HG03103 (cell line): ENCODE results near the gene ZBTB16.

Source experiments
- ATAC-seq: cut with Tn5 transposase; IDR thresholded peaks from one replicate; pipeline ENCODE4 v1.9.1; 2021; ENCODE audit warnings: low read depth; ENCODE audit not compliant: unreplicated experiment

Gene ZBTB16

DNA sequence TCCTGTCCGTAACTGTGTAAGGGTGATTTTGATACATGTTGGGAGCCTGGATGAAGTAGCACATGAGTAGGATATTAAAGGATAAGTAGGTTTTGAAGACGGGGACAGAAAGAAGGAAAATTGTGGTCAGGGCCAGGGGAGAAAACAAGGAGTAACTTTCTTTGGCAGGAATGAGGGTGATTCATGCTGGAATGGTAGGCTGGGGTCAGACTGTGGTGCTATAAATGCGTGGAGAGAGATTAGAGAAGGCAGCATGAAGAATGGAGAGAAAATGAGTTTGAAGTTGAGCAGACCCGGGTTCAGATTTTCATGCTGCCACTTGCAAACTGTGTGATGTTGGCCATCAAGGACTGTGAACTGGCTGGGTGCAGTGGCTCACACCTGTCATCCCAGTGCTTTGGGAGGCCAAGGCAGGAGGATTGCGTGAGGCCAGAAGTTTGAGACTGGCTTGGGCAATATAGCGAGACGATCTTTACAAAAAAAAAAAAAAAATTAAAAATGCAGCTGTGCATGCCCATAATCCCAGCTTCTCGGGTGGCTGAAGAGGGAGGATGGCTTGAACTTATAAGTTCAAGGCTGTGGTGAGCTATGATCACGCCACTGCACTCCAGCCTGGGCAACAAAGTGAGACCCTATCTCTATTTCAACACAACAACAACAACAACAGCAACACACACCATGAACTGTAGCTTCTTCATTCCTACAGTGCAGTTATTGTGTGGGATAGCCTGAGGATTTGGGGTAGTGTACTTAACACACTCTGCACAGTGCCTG is 22.3 kb downstream of the ZBTB16 start:
- ATAC-seq = no peak

DNA sequence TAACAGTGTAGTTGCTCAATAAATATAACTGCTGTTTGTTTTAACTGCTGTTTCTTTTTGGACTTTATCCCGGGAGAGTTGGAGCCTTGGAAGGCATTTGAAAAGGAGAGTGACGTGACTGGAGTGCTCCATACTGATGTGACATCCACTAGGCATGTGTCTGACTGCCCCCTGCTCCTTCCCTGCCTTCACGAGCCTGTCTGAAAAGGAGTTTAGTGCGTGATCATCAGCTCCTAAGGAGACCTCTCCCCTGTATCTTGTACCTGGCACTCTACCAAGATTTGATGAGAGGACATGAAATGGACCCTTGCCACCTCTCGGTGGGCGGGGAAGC is 22.9 kb downstream of the ZBTB16 start:
- ATAC-seq = no peak

DNA sequence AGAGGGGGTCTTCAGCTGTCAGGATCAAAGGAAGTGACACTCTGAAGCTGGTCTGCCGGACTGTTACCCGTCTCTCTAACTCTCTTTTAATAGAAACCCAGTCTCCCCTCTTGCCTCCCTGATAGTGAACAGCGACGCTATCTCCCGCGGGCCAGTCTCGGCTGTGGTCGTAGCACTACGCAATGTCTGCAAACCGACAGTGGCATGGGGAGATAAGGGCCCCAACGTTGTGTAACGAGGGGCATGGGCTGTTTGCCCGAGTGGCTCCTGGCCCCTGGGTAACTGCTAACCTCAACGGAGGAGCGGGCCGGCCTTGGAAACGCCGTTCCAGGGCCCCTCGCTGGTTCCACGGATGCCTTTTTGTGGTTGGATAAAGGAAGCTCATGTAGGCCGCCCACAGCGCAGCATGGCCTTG is 23.3 kb downstream of the ZBTB16 start:
- no peak for ATAC-seq

DNA sequence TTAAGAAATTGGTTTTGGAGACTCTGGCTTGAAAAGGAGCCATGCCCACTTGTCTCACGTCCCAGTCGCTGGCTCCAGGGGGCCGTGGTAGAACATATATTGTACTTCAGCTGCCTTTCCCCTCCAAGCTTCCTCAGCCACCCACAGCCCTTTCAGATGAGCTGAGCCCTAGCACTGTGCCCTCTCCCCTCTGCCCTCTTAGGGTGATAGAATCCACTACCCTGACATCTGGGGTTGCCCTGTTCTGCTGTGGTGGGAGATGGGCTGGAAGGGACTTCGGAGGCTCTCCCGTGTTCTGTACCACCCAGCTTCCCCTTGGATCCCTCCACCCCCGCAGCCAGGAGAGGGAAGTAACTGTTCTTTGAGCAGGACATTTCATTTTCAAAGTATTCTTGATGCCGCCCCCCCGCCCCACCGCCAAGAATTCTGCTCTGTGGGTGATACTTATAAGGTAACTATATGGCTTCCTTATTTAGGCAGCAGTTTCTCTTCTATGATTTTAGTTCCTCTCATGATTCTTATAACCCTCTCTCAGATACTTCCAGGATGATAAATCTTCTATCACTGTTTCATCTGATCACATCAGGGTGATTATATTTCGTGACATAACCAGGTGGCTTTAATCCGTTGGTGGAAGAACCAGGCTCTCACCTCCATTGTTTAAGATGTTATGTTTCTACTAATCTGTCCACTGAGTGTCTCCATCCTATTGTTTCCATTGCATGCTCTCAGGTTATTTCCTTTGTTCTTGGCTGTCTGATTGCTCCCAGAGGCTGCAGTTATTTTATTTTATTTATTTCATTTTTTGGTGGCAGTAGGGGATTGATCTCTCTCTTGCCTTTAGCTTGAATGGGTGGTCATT is 24.1 kb downstream of the ZBTB16 start:
- no peak for ATAC-seq

DNA sequence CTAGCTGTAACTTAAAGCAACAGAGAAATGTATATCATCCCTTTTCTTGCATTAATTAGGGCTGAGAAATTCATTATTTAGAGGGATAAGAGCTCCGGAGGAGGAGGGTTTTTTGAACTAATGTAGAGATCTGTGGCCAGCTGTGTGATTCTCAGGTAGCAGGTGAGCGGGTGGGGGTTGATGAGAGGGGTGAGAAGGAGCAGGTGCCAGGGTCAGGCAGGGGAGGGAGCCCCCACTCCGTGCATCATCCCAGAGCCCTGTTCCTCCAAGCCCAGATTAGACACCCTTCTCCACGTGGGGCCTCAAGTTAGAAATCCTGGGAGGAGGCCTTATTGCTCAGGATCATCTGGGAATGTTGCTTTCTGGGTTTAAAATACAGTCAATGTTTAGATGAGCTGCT is 24.9 kb downstream of the ZBTB16 start:
- ATAC-seq = no peak

DNA sequence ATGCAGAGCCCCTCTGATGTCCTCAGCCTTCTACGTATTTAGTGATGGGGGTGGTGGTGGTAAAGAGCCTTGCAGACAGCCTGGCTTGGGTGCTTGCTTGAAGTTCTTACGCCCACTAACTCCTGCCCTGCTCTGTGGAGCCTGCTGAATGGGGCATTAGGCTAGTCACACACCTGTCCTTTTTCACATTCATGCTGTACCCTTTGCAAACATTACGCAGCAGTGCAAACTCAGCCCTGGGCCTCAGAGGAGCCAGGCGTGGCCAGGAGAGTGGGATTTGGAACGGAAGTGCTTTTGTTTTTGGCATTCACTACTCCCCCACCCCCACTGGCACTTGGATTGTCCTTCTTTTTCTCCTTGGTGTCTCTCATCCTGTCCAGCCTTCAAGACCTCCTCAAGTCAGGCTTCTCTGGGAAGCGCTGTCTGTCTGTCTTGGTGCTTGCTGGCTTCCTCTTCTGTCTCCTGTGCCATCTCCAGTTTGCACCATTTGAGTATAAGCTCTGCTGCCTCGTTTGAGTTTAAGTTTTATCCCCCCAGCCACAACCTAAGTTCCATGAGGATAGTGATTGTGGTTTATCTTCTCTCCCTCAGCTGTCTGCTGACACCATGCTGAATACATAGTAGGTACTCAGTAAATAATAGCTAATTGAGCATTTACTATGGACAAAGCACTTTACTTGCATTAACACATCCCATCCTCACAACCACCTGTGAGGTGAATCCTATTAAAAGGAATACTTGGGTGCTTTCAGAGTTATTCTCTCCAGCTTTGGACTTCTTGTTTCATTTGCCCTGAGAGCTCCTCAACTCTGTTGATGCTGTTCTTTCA is 26.7 kb downstream of the ZBTB16 start:
- no peak for ATAC-seq

DNA sequence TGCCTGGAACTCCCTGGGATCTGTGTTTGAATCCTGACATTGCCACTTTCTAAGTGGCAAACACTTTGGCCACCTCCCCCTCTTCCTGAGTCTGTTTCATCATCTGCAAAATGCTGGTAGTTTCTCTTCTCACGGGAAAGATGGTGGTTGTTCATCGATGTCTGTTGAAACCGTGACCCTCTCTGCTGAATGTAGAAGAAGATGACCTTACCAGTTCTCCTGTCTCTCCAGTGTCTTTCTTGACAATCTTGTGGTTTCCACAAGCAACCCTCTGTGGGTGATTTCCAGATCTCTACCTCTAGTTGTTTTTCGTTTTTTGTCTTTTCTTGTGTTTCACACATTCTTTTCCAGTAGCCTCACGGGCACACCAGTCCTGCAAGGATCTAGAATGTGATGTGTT is 27.5 kb downstream of the ZBTB16 start:
- no peak for ATAC-seq

DNA sequence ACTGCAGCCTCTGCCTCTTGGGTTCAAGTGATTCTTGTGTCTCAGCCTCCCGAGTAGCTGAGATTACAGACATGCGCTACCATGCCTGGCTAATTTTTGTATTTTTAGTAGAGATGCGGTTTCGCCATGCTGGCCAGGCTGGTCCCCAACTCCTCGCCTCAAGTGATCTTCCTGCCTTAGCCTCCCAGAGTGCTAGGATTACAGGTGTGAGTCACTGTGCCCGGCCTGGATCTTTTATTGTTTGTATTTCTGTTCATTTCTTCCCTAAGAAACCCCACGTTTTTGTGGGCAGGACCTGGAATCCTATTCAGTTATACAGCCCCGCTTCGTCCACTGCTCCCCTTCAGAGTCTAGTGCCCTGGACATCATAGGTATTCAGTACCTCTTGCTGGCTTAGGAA is 28.7 kb downstream of the ZBTB16 start:
- ATAC-seq = no peak

DNA sequence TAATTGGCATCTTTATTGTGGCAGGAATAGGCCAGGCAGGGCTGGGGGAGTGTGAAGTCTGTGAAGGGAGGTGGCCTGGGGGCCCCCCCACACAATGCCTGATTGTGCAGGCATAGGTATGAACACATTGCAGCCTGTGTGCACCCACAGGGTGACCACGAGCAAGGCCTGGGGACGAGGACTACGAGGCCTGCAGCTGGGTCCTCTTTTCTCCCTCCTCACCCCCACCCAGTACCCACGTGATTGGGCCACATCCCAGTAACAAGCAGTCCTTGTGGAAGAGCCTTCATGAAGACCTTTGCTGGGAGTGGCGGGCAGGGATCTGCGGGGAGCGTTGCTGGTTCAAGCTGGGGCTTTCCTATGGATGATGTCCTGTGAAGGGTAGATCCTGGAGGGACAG is 29.3 kb downstream of the ZBTB16 start:
- no peak for ATAC-seq

DNA sequence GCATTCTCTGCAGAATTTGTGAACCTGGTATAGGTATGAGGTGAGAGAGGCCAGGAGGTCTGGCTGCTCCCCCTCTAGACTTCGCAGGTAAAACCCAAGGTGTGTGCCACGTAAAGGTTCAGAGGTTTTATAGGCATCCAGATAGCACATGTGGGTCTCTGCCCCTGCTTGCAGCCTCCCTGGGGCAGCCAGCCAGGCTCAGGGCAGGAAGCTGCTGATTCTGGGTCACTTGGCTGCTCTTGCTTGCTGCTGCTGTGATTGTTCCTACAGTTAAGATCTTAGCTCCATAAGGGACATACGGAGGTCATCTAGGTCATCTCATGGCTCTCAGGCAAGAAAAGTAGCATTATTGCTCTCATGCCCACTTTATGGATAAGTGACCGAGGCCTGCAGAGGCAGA is 30.2 kb downstream of the ZBTB16 start:
- ATAC-seq = no peak

DNA sequence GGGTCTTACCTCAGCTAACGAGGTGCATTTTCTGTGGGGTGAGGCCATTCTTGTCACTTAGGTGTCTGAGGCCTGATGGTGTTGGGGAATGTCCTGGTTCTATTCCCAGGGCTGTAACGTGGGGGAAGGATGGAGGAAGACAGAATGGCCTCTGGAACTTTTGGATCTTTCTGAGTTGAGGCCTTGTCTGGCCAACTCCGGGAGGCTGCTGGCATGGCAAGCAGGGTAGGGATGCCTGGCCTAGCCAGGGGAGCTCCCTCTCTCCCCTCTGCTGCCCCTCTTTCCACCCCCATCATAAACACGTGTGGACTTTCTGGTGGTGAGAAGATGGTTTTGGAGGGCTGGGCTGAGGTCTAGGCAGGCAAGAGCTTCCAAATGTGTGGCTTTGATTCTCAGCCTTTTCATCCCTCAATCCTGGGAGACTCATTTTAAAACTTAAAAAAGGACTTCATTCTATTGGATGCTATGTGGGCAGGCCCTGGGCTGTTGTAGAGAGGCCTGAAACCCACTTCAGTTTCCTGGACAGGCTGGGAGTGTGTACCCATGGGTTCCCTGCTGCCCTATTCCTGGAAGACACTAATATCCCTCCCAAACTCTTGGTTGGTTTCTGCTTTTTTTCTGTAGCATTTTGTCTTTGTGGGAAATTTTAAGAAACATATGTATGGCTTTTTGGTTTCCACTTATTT is 30.9 kb downstream of the ZBTB16 start:
- ATAC-seq = no peak

DNA sequence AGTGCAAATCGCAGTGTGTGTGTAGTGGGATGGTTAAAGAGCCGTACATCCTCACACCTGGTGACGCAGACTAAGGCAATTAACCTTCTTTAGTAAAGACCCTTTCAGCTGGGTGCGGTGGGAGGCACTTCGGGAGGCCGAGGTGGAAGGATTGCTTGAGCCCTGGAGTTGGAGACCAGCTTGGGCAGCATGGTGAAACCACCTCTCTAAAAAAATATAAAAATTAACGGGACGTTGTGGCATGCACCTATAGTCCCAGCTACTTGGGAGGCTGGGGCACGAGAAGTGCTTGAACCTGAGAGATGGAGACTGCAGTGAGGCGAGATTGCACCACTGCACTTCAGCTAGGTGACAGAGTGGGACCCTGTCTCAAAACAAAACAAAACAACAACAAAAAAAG is 31.5 kb downstream of the ZBTB16 start:
- no peak for ATAC-seq

DNA sequence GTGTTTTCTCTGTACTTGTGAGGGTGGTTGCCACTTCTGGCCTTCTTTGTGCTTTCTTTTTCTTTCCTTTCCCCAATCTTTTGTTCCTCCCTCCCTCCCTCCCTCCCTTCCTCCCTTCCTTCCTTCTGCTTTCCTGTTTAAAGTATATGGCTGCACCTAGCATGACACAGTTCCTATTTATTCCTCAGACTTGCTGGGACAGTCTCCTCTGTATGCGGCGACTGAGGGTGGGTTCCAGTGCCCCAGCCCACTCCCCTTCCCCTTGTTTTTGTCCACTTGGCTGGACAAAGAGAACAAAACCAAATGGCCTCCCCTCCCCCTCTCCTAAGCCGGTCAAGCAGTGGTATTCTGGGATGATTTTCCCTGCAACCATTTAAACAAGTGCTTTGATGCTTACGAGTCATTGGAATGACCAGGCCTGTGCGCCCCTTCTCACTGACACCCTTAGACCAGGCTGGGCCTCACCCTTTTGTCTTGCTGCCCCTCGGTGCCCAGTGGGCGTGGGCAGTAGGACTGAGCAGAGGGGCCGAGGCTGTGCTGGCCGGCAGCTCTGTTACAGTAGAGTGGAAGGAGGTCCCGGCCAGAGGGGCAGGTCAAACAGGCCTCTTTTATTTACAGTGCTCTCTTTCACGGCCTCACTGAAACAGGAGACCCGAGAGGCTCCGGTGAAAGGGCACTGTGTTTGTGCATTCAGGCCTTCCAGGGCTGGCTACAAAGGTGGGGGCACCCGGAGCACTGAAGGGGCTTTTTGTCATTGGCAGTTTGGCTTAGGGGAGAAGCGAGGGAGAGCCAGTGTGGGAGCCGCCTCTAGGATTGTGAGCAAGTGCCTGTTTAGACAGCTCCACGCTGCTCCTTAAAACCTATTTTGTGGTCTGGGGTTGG is 32.2 kb downstream of the ZBTB16 start:
- ATAC-seq = no peak

DNA sequence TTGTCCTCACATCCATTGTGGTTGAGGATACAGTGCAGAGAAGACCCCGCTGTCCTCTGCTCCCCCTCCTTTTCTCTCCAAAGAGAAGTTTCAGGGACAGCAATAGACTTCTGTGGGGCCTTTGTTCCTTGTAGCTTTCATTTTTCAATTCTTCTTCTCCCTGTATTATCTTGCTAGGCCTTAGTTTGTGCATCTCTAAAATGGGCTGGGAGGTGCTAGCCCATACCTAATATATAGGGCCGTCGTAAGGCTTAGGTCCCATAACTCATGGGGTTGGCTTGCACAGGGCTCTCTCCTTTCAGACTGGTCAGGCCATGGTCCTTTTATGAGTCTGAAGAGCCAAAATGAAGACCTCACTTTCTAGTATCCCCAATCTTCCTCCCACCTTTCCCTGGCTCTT is 33.0 kb downstream of the ZBTB16 start:
- ATAC-seq = no peak

DNA sequence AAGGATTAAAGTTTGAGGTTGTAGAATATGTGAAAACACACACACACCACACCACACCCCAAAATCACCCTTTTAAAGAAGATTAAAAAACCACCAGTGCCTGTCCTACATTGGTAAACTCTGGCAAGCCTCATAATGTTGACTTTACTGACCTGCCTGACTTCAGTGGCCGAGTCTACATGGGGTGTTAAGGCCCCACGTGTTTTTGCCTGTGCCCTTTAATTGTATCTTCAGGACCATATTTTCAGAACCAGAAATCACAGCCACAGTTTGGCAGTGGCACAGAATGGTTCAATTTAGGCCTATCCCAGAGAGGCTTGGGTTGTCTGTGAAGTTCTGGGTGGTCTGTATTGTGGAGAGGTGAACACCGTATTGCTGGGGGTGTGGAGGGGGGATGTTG is 33.4 kb downstream of the ZBTB16 start:
- ATAC-seq = no peak

DNA sequence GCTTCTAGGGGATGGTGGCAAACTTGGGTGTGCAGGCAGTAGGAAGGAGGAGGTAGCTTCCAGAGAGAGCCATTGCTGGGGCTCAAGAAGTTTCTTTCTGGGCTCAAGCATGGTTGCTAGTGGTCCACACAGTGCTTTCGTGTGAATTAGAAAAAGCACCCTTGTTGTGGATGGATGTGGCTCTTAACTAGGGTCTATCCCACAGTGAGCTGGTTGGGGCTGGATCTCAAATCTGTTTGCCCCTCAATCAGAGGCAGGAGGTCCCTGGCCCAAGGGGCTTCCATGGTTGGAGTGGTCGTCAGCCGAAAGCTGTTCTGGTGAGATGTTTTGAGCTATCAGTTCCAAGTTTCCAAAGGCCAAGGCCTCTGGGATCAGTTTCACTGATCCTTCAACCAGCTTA is 35.0 kb downstream of the ZBTB16 start:
- ATAC-seq = no peak

DNA sequence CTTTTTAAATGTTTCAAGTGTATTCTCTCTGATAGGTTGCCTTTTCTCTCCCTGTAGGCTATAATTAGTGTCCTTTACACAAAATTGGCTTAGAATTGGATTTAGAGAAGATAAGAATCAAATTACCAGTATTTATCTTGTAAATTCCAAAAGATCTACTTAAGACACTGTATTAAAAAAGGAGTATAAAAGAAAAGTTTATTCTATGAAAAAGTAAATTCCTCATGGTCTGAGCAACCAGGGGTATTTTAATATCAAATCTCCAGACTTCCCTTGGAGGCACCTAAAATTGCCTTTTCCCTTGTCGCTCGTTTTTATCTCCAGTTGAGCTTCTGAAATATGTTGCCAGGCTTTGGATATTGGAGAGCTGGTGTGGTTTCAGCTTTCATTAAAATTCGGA is 36.4 kb downstream of the ZBTB16 start:
- no peak for ATAC-seq

DNA sequence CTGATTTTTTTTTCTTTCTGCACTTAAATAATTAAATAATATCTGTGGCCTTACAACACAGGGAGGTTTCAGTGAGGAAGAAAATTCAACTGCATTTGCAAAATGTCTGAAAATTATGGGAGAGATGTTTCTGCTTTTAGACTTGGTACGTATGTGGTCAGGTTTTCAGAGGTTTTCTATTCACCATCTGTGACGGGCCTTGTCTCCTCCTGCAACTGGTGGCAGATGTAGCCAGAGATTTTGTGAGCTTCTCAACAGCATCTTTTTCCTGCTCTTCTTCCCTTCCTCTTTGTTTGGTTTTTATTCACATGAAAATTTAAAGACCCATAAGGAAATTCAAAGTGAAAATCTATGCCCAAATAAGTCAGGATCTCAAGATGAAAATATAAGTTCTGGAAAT is 38.3 kb downstream of the ZBTB16 start:
- no peak for ATAC-seq

DNA sequence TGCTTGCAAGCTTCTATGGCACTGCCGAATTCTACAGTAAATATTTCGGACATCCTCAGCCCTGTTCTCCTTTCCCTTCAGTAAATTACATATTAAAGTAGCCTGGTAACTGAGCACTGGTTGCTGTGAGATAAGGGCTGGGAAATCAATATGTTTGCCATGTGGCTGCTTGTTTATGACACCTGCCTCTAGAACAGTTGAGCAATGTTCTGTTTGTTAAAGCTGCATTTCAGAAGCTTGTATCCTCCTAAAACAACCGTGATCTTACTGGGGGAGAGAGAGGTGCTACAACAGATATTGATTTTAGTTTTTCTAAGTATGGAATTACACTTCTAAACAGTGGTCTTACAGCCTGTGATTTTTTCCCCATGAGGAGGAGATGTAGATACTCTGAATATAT is 39.4 kb downstream of the ZBTB16 start:
- ATAC-seq = no peak
